Measurements from ENCODE around the gene PTPRN2.
"Not testable (repeated sequence)": the region's sequence is repeated elsewhere in the genome, so short reads cannot be mapped to it uniquely, and the experiment has no call there.

Gene PTPRN2

DNA sequence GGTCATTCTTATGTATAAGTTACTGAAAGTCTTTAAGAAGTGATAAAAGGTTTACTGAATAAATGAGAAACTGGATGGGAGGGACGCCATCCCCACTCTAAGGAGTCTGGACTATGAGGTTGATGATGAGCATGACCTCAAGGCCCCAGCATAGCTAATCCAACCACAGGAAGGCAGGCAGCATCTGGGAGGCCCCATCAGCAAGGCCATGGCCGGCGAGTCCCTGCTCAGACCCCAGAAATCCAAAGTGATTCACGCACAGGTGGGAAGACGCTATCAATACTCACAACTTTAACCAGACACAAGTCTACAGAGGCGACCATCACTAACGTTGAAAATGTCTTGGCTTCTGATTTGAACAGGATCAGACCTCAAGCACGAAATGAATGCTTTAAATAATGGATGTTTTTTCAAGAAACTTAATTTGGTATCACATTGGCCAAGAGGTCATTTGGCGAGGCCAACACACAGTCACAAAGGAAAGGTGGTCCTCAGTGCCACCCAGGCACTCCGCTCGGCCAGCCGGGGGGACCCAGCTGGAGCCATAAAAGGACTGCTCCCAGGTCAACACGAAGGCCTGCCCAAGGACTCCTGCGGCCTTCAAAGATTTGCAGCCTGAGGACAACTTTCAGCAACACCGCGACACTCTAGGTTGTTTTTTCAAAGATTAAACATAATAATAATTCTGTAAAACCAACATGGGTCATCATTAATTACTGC lies 228.5 kb downstream of the PTPRN2 start:
- DNase-seq: no peak

DNA sequence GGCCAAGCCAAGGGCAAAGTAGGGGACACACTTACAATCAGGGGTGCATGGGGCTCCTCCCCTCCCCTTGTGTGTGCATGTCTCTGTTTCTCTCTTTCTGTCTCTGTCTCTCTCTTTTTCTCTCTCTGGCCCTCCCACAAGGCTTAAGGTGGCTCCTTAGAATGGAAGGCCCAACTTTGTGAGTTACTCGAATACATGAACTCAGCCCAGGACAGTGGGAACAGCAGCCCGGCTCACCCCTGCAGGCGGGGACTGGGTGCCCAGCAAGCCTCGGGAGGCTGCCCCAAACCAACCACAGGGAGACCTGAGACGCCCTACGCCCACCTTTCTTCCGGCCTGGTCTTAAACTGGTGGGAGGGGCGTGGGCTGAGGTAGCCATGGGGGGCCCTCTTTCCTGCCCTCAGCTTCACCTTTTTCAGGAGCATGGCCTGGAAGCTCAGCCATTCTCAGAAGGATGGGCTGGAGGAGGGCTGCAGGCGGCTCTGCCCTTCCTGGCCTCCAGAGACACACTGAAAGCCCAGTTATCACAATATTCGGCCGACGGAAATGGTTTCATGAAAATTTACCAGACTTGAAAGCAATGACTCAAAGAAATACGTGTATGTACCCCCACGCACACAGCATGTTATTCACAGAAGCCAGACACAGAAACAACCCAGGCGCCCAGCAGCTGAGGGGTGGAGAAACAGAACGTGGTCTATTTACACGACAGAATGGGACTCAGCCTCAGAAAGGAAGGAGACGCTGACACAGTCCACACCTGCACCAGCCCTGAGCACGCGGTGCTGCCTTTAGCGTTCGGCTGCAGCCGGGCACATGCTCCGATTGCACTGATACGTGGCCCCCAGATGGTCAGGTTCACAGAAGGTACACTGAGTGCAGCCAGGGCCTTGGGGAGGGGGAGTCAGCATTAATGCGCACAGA lies 229.5 kb downstream of the PTPRN2 start:
- no peak for DNase-seq

- no peak for DNase-seq
Observed at GRCh38 chr7:158357106-158357897, 230.3 kb downstream of the PTPRN2 start.

- DNase-seq: no peak
Observed at GRCh38 chr7:158356454-158356853, 231.2 kb downstream of the PTPRN2 start.

DNA sequence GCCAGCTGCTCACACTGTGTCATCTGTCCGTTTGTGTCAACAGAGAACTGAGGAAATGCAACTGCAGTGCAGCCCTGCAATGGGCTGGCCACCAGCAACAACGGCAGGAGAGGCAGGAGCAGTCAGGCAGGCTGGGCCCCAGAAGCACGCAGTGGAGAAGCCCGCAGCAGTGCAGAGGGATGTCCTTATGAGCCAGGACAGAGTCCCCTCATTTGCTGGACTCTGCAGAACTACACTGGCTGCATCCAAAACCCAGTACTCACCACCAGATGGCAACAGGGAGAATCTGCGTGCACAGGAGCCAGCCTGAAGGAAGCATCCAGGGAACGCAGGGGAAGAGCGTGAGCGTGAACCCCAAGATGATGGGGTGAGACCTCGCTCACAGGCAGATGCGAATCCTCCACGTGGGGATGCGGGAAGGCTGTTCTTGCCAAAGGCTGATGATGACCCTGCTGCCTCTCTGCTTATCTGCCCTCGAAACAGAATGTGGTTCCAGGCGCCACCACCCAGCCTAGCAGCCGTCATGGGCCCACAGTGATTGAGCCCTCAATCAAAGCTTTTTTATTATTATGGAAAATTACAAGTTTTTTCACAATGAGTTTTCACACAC lies 232.1 kb downstream of the PTPRN2 start:
- DNase-seq: no peak

DNA sequence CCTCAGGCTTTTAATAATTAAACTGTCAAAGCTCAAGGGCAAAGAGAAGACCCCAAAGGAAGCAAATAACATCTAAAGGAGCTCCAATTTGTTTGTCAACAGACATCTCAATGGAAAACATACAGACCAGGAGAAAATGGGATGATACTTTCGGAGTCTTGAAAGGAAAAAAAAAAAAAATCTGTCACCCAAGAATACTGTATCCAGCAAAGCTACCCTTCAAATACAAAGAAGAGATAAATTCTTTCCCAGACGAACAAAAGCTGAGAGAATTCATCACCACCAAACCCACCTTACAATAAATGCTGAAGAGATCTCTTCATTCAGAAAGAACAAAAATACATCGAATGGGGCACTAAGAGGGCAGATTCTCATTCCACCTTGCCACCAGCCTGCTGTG lies 232.8 kb downstream of the PTPRN2 start:
- DNase-seq: no peak

- no peak for DNase-seq
Observed at GRCh38 chr7:158353606-158354570, 233.7 kb downstream of the PTPRN2 start.

DNA sequence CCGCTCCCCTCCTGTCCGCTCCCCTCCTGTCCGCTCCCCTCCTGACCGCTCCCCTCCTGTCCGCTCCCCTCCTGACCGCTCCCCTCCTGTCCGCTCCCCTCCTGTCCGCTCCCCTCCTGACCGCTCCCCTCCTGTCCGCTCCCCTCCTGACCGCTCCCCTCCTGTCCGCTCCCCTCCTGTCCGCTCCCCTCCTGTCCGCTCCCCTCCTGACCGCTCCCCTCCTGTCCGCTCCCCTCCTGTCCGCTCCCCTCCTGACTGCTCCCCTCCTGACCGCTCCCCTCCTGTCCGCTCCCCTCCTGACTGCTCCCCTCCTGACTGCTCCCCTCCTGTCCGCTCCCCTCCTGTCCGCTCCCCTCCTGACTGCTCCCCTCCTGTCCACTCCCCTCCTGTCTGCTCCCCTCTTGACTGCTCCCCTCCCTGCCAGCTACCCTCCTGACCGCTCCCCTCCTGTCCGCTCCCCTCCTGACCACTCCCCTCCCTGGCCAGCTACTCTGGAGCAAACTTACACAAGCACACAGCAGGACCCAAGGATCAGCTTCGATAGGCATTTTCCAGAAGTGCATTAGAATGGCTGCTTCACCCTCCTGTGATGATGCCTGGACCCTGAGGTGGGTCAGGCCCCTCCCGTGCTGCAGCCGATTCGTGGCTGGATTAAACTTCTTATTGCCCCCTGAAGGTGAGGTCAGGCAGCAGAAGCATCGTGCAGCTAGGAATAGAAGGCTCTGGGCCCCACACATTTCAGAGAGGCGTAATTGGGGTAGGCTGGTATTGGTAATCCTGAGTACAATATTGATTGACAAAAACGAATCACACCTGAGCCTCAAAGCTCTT lies 235.5 kb downstream of the PTPRN2 start:
- DNase-seq: not testable (repeated sequence)

DNA sequence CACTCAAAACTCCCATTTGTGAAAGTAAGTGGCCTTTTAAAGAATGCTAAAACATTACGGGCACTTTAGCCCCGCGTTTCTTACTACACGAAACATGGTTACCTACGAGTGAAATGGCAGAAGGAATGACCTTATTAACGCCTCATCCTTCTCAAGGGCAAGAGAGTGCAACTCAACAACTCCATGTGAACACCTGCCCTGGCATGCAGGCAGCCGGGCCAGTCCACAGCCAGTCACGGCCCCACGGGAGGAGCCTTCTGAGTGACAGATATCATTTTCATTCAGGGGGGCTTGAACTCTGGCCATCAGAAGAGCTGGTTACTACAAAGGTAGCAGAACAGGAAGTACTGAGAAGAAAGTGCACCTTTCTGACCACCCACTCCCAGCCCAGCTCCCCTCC lies 236.1 kb downstream of the PTPRN2 start:
- no peak for DNase-seq

GRCh38 chr7:158351051-158351450 lies 236.6 kb downstream of the PTPRN2 start:
- no peak for DNase-seq

- DNase-seq: no peak
Observed at GRCh38 chr7:158350166-158350900, 237.3 kb downstream of the PTPRN2 start.

DNA sequence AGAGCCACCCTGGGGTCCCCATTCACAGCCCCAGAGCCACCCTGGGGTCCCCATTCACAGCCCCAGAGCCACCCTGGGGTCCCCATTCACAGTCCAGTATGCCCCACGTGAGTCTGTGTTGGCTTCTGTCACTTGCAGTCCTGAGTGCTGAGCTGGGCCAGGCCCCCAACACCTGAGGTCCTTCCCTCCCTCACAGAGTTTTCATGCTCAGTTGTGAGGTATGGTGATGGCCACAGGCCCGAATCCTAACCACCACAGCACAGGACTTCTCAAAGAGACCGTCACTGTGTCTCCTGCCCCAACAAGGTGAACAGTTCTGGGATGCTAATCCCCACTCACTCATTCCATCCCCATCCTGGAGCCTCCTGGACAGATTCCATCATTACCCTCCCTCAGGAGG lies 239.2 kb downstream of the PTPRN2 start:
- DNase-seq: no peak

- DNase-seq: not testable (repeated sequence)
Observed at GRCh38 chr7:158348039-158348438, 239.6 kb downstream of the PTPRN2 start.

- DNase-seq: no peak
Observed at GRCh38 chr7:158345731-158346130, 241.9 kb downstream of the PTPRN2 start.

GRCh38 chr7:158344706-158345300 lies 242.8 kb downstream of the PTPRN2 start:
- DNase-seq: no peak

GRCh38 chr7:158343936-158344455 lies 243.6 kb downstream of the PTPRN2 start:
- no peak for DNase-seq

DNA sequence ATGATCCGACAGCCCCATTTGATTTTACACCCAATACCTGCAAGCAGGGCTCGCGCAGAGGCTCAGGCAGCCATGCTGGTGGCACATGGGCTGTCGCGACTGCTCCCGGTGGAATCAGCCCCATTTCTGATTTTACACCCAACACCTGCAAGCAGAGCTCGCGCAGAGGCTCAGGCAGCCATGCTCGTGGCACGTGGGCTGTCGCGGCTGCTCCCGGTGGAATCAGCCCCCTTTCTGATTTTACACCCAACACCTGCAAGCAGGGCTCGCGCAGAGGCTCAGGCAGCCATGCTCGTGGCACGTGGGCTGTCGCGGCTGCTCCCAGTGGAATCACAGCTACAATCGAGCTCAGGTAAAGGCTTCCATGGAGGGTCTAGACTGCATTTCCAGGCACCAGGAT lies 244.1 kb downstream of the PTPRN2 start:
- no peak for DNase-seq

GRCh38 chr7:158341097-158341496 lies 246.5 kb downstream of the PTPRN2 start:
- not testable (repeated sequence) for DNase-seq

DNA sequence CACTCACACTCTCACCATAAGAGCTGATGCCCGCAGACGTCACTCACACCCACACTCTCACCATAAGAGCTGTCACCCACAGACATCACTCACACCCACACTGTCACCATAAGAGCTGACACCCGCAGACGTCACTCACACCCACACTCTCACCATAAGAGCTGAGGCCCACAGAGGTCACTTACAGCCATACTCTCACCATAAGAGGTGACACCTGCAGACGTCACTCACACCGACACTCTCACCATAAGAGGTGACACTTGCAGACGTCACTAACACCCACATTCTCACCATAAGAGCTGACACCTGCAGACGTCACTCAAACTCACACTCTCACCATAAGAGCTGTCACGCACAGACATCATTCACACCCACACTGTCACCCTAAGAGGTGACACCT lies 250.7 kb downstream of the PTPRN2 start:
- not testable (repeated sequence) for DNase-seq
